Skin of body (tissue), 2 donors: Measurements from ENCODE around the gene ACKR2. TPM values are rescaled to one million over a fixed set of nuclear protein-coding genes. Genes with fewer than 3 reads are reported as not detected.

Experiments used
- DNase-seq: peaks from one replicate; lab custom pipeline; 2025; lab: John Stamatoyannopoulos, UW
- total RNA-seq: library from RNA; depleted of rRNA; stranded (reverse); fragments of >200 nt; gene quantifications from one replicate; pipeline ENCODE4 v1.2.3, GENCODE V29; 2014

The ACKR2 gene
- total RNA-seq, 1 donor from 2014 or later: 1.6 TPM

- no peak for DNase-seq
Observed at GRCh38 chr3:42829628-42830436, 20.6 kb downstream of the ACKR2 start.

- DNase-seq: peak; percentile 8
Observed at GRCh38 chr3:42830437-42831320, 21.4 kb downstream of the ACKR2 start.

- DNase-seq: no peak
Observed at GRCh38 chr3:42831321-42831713, 22.1 kb downstream of the ACKR2 start.

- DNase-seq: no peak
Observed at GRCh38 chr3:42836150-42837123, 27.2 kb downstream of the ACKR2 start.

- no peak for DNase-seq
Observed at GRCh38 chr3:42838571-42838970, 29.3 kb downstream of the ACKR2 start.

GRCh38 chr3:42839616-42840015, 30.4 kb downstream of the ACKR2 start:
- peak; percentile 74 for DNase-seq

GRCh38 chr3:42841332-42841731, 32.1 kb downstream of the ACKR2 start:
- no peak for DNase-seq

GRCh38 chr3:42843713-42844411, 34.6 kb downstream of the ACKR2 start:
- DNase-seq: peak; percentile 20

- no peak for DNase-seq
Observed at GRCh38 chr3:42844412-42844713, 35.1 kb downstream of the ACKR2 start.

GRCh38 chr3:42844815-42845214, 35.6 kb downstream of the ACKR2 start:
- no peak for DNase-seq

GRCh38 chr3:42846685-42847522, 37.7 kb downstream of the ACKR2 start:
- no peak for DNase-seq

GRCh38 chr3:42847731-42848130, 38.5 kb downstream of the ACKR2 start:
- DNase-seq: peak; percentile 9

- DNase-seq: no peak
Observed at GRCh38 chr3:42849017-42849416, 39.8 kb downstream of the ACKR2 start.

GRCh38 chr3:42850263-42850662, 41.0 kb downstream of the ACKR2 start:
- DNase-seq: no peak

- DNase-seq: no peak
Observed at GRCh38 chr3:42851228-42851834, 42.1 kb downstream of the ACKR2 start.

- DNase-seq: no peak
Observed at GRCh38 chr3:42852441-42852840, 43.2 kb downstream of the ACKR2 start.

- no peak for DNase-seq
Observed at GRCh38 chr3:42853056-42853455, 43.8 kb downstream of the ACKR2 start.

- DNase-seq: no peak
Observed at GRCh38 chr3:42853739-42854302, 44.6 kb downstream of the ACKR2 start.

- DNase-seq: no peak
Observed at GRCh38 chr3:42855219-42855546, 45.9 kb downstream of the ACKR2 start.
